ENCODE results near the gene MEN1. TPM values are rescaled to one million over a fixed set of nuclear protein-coding genes. Genes with fewer than 3 reads are reported as not detected.

MEN1 gene
- total RNA-seq, 2 experiments from 2014 or later = 25.8 to 29.0 TPM

DNA sequence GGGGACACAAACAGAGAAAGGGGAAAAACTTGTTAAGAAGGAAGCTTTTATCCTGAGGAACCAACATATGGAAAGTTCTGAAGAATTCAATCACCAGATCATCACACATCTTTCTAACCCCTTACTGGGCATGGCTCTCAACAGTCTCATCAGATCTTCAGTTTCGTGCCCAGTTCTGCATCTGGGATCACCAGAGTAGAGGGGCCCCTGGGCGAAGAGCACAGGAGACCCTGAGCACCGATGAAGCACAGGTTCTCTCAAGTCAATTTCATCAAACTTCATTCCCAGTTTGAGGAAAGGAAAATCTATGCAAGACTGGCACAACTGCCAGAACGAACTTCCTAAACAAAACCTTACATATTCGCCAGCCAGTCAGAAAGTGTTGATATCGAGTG is 42.1 kb downstream of the MEN1 start:
- intact Hi-C loops (cut with micrococcal nuclease) = no loop called here
- Mint-ChIP-seq H3K4me1 (ENCODE audit: low read depth) (peaks cover 91% of the 10 kb centered on the region), H3K4me3 (no peak overlapping the region), H3K9me3 (no peaks in the 10 kb centered on the region), H3K36me3 (ENCODE audit: low read depth) (peaks cover 91% of the 10 kb centered on the region), H3K27ac (peak overlapping the region; percentile 86), H3K27me3 (no peaks in the 10 kb centered on the region)
- no peak for DNase-seq
- TF ChIP-seq, protein P1, sequence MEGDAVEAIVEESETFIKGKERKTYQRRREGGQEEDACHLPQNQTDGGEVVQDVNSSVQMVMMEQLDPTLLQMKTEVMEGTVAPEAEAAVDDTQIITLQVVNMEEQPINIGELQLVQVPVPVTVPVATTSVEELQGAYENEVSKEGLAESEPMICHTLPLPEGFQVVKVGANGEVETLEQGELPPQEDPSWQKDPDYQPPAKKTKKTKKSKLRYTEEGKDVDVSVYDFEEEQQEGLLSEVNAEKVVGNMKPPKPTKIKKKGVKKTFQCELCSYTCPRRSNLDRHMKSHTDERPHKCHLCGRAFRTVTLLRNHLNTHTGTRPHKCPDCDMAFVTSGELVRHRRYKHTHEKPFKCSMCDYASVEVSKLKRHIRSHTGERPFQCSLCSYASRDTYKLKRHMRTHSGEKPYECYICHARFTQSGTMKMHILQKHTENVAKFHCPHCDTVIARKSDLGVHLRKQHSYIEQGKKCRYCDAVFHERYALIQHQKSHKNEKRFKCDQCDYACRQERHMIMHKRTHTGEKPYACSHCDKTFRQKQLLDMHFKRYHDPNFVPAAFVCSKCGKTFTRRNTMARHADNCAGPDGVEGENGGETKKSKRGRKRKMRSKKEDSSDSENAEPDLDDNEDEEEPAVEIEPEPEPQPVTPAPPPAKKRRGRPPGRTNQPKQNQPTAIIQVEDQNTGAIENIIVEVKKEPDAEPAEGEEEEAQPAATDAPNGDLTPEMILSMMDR (IDR thresholded peaks at IDR 0.05) = no peak
- ChIA-PET POLR2A (interaction anchor here (0.6 to 24.1 kb wide), 6 partner anchors 5 to 85 kb away, joined by 3 to 331 read pairs (median 156); partner anchors contain the start of genes PYGM, RASGRP2 and SF1), CTCF (interaction anchor here (0.5 to 2.6 kb wide), 12 partner anchors 8 to 197 kb away, joined by 3 to 18 read pairs (median 4); partner anchors contain the start of genes PYGM and RASGRP2)
- ATAC-seq = no peak

DNA sequence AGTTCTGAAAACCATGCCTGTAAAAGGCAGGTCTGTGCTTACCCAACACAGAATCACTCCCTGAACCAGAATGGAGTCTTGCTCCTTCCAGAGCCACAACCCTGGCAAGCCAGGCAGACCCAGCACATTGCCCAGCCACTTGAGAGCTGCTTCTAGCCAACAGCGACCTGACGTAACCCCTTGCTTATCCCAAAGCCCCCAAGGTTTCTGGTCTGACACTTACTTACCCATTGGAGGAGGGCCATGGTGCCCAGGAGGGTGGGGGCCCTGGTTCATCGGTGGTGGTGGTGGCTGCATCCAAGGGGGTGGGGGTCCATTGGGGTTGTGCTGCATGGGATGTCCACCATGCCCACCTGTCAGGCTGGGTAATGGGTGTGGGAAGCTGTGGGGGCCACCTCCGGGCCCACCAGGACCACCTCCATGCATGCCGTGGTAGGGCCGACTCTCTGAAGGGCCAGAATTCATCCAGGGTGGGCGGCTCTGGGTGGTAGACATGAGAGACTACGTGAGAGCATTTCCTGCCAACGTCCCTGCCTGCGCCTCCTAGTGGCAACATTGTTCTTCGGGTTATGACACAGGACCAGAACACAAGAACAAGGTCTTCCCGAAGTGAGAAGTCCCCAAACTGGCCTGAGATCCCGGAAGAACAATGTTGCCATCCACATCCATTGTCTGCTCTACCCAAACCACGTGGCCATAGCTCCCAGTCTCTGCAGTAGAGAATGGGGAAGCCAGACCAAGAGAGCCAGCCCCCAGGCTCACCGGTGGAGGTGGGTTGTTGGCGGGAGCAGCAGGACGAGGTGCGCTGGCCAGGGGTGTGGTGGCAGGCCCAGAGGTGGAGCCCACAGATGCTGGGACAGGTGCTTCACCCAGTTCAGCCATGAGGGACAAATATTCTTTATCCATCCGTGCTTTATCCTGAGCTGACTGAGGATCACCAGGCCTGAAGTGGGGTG is 42.7 kb downstream of the MEN1 start:
- peaks cover 89% of the 10 kb centered on the region for H3K36me3 Mint-ChIP-seq (ENCODE audit: low read depth)
- ATAC-seq (peak; percentile 48), DNase-seq (peak; percentile 95)
- intact Hi-C loops (cut with micrococcal nuclease) = no loop called here
- H3K9me3 Mint-ChIP-seq = no peaks in the 10 kb centered on the region
- no peak overlapping the region for H3K4me3 Mint-ChIP-seq
- ChIA-PET POLR2A (interaction anchor here (0.6 to 24.1 kb wide), 6 partner anchors 5 to 86 kb away, joined by 3 to 331 read pairs (median 156); partner anchors contain the start of genes PYGM, RASGRP2 and SF1), CTCF (interaction anchor here (0.5 to 2.6 kb wide), 12 partner anchors 8 to 198 kb away, joined by 3 to 18 read pairs (median 4); partner anchors contain the start of genes PYGM and RASGRP2)
- H3K27me3 Mint-ChIP-seq = no peaks in the 10 kb centered on the region
- peaks cover 91% of the 10 kb centered on the region for H3K4me1 Mint-ChIP-seq (ENCODE audit: low read depth)
- peak overlapping the region; percentile 86 for H3K27ac Mint-ChIP-seq
- TF ChIP-seq, protein P1 (IDR thresholded peaks at IDR 0.05) = peak; percentile 94

DNA sequence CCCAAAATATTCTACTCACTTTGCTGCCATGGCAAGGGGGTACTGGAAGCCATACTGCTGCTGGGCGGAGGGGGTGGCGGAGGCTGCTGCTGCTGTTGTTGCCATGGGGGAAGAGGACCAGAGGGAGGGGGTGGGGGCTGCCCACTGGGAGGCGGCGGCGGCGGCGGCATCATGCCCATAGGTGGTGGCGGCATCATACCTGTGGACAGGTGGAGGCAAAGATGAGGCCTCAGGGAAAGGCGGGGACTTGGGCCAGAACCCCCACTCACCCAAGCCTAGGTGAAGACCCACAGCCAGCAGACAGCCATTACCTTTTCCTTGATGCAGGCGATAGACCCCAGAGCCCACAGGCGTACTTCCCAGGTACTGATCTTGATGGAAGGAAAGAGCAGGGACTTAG is 43.5 kb downstream of the MEN1 start:
- H3K9me3 Mint-ChIP-seq = no peaks in the 10 kb centered on the region
- intact Hi-C loops (cut with micrococcal nuclease) = no loop called here
- ChIA-PET CTCF (interaction anchor here (1.6 to 5.0 kb wide), 6 partner anchors 9 to 34 kb away, joined by 4 to 45 read pairs (median 17); partner anchors contain the start of gene RASGRP2), POLR2A (interaction anchor here (0.6 to 24.1 kb wide), 5 partner anchors 4 to 95 kb away, joined by 3 to 331 read pairs (median 308); partner anchors contain the start of genes PYGM, RASGRP2 and SF1)
- TF ChIP-seq, protein P1 (IDR thresholded peaks at IDR 0.05) = no peak
- no peaks in the 10 kb centered on the region for H3K27me3 Mint-ChIP-seq
- ATAC-seq = no peak
- peak overlapping the region; percentile 86 for H3K27ac Mint-ChIP-seq
- H3K4me3 Mint-ChIP-seq = no peak overlapping the region
- DNase-seq = no peak
- H3K4me1 Mint-ChIP-seq (ENCODE audit: low read depth) = peaks cover 91% of the 10 kb centered on the region
- H3K36me3 Mint-ChIP-seq (ENCODE audit: low read depth) = peaks cover 88% of the 10 kb centered on the region

DNA sequence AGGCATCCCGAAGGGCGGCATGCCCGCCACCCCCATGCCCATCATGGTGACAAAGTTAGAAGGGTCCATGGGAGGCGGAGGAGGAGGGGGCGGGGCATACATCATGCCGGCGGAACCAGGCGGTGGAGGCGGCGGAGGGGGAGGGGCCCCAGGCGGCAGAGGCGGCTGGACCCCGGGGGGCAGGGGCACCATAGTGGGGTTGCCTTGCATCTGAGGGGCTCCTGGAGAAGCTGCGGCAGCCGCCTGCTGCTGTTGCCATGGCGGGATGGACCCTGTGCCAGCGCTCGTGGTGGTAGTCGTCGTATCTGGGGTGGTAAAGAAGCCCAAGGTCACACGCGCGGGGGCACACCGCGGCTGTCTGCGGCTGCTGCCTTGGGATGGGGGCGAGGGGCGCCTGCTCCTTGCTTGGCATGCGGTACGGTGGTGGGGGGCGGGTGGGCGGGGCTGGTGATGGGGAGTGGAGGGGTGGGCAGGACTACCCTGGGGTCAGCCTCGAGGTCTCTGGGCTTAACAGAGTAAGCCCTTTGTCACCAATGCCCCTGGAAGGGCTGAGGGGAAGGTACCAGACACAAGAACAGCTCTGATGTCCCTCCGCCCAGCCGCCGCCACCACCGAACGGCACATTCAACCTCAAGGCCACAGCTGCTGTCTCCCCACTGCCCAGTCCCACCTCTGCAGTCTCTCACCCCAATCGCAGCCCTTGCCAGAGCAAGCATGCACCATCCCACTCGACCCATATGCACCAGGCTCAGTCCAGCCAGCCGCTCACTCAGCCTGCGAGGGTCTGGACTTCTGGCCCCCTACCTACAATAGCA is 44.3 kb downstream of the MEN1 start:
- TF ChIP-seq, protein P1 (IDR thresholded peaks at IDR 0.05) = no peak
- CTCF ChIA-PET = interaction anchor here (5.0 kb wide), 2 partner anchors 9 to 21 kb away, joined by 35 to 45 read pairs; partner anchors contain the start of gene RASGRP2
- POLR2A ChIA-PET = interaction anchor here (0.6 to 24.1 kb wide), 5 partner anchors 4 to 96 kb away, joined by 3 to 331 read pairs (median 308); partner anchors contain the start of genes PYGM, RASGRP2 and SF1
- H3K4me1 Mint-ChIP-seq (ENCODE audit: low read depth) = peaks cover 91% of the 10 kb centered on the region
- H3K9me3 Mint-ChIP-seq = no peaks in the 10 kb centered on the region
- DNase-seq (no peak), ATAC-seq (no peak)
- H3K27ac Mint-ChIP-seq = peak overlapping the region; percentile 78
- no peaks in the 10 kb centered on the region for H3K27me3 Mint-ChIP-seq
- intact Hi-C loops (cut with micrococcal nuclease) = no loop called here
- H3K4me3 Mint-ChIP-seq = peak overlapping the region; percentile 22
- peaks cover 80% of the 10 kb centered on the region for H3K36me3 Mint-ChIP-seq (ENCODE audit: low read depth)

Data from activated CD8-positive, alpha-beta T cell treated with anti-CD3 and anti-CD28 coated beads for 36 hours (primary cell).